8988T (cell line): ENCODE results near the gene TRIM58.

Experiments used
- DNase-seq: peaks from one replicate; pipeline ENCODE4 v3.0.0; 2011

TRIM58 gene

GRCh38 chr1:247857069-247857984 is at the start of gene TRIM58:
TRIM58 (plus strand) TSS chr1:247857187; CDS start chr1:247857247, 60 bp downstream.
- no peak for DNase-seq

- DNase-seq: no peak
These were observed 44.4 kb upstream of the TRIM58 start for GRCh38 chr1:247812637-247813036.

GRCh38 chr1:247822060-247822459 is 34.9 kb upstream of the TRIM58 start:
- no peak for DNase-seq

- no peak for DNase-seq
These were observed 33.0 kb upstream of the TRIM58 start, which contains the start of gene OR14A16 for GRCh38 chr1:247824023-247824422. OR14A16 (minus strand) TSS chr1:247824119; CDS start chr1:247815729, 8,390 bp downstream.

GRCh38 chr1:247825362-247825761 is 31.6 kb upstream of the TRIM58 start:
- no peak for DNase-seq

- DNase-seq: no peak
These were observed 27.3 kb upstream of the TRIM58 start for GRCh38 chr1:247829656-247830055.

GRCh38 chr1:247833601-247834000 is 23.4 kb upstream of the TRIM58 start:
- DNase-seq: no peak

GRCh38 chr1:247840818-247841217 is 16.2 kb upstream of the TRIM58 start:
- DNase-seq: no peak

GRCh38 chr1:247841796-247842195 is 15.2 kb upstream of the TRIM58 start, which contains the start of gene OR11L1:
OR11L1 (minus strand) TSS chr1:247841896; CDS start chr1:247841896, 0 bp downstream.
- no peak for DNase-seq

GRCh38 chr1:247843411-247843810 is 13.6 kb upstream of the TRIM58 start:
- no peak for DNase-seq

- DNase-seq: no peak
These were observed 11.8 kb upstream of the TRIM58 start for GRCh38 chr1:247845011-247845692.

GRCh38 chr1:247845693-247846017 is 11.3 kb upstream of the TRIM58 start:
- DNase-seq: no peak

GRCh38 chr1:247848346-247848745 is 8.6 kb upstream of the TRIM58 start:
- DNase-seq: no peak

GRCh38 chr1:247849616-247850015 is 7.4 kb upstream of the TRIM58 start:
- no peak for DNase-seq

GRCh38 chr1:247854899-247855545 is 2.0 kb upstream of the TRIM58 start:
- no peak for DNase-seq

GRCh38 chr1:247855911-247856310 is 1.1 kb upstream of the TRIM58 start:
- DNase-seq: no peak

GRCh38 chr1:247857985-247858619 is 1.1 kb downstream of the TRIM58 start:
- no peak for DNase-seq

GRCh38 chr1:247862756-247863155 is 5.8 kb downstream of the TRIM58 start:
- no peak for DNase-seq

GRCh38 chr1:247864644-247865043 is 7.7 kb downstream of the TRIM58 start:
- no peak for DNase-seq

GRCh38 chr1:247865416-247865815 is 8.4 kb downstream of the TRIM58 start:
- DNase-seq: no peak

- no peak for DNase-seq
These were observed 26.4 kb downstream of the TRIM58 start for GRCh38 chr1:247883346-247883745.

- no peak for DNase-seq
These were observed 27.9 kb downstream of the TRIM58 start for GRCh38 chr1:247884797-247885413.
